Myocyte (in vitro differentiated cells): ENCODE measurements around the gene OR10J5. TPM values are rescaled to one million over a fixed set of nuclear protein-coding genes. Genes with fewer than 3 reads are reported as not detected.
"Not testable (repeated sequence)": the region's sequence is repeated elsewhere in the genome, so short reads cannot be mapped to it uniquely, and the experiment has no call there.

Source experiments
- DNase-seq: peaks from one replicate; pipeline ENCODE4 v3.0.0-alpha.2; 2012; ENCODE audit warnings: low read depth
- polyA plus RNA-seq: library from polyadenylated mRNA; unstranded; fragments of >200 nt; gene quantifications from one replicate; pipeline ENCODE4 v1.2.1, GENCODE V29; 2012; ENCODE audit warnings: missing spikeins
- total RNA-seq: library from RNA; depleted of rRNA; stranded (reverse); fragments of >200 nt; gene quantifications from 2 replicates; pipeline ENCODE4 v1.2.3, GENCODE V29; 2014

The OR10J5 gene
- total RNA-seq, result not detected in 2 replicates
- polyA plus RNA-seq, result not detected

- DNase-seq, result no peak
These were observed at the start of gene OR10J5 for GRCh38 chr1:159535907-159536306. TSS of gene OR10J5 (minus strand) at chr1:159536007. CDS start at chr1:159536007, 0 bp downstream.

GRCh38 chr1:159584536-159584935, 48.7 kb upstream of the OR10J5 start:
- DNase-seq, result no peak

- no peak for DNase-seq
These were observed 45.6 kb upstream of the OR10J5 start for GRCh38 chr1:159581422-159581821.

- no peak for DNase-seq
These were observed 44.5 kb upstream of the OR10J5 start for GRCh38 chr1:159580340-159580739.

DNA sequence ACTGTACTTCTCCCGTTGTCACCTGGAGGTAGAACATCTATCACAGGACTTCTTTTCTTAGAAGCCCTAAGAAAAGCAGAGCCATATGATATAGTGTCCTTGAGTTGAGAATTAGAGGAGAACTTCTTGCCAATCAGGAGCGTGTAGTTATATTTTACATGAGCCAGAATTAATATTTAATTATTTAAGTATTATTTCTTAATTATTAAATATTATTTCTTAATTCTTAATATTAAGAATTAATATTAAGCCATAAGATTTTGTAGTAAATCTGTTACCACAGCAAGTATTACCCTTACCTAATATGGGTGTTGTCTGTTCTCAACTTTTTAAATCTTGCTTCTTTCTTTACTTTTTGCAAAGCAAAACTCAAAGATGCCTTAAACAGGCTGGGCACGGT, 41.6 kb upstream of the OR10J5 start:
- no peak for DNase-seq

GRCh38 chr1:159562680-159563079, 26.9 kb upstream of the OR10J5 start:
- no peak for DNase-seq

DNA sequence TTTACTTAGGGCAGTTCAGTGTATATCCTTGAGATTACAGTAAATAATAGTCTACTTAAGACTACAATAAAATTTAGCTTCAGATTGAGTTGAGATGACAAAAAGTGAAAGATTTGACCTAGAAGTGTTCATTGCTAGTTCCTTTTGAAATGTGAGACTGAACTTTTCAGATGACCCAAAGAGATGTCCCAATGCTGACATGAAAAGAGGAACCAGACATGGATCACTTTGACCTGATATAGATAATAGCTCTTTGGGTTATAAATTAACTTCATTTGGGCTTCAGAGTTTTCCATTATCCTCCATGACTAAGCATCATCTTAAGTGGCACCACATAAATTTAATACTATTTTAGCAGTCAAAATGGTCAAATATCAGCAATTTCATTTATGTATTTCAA, 25.7 kb upstream of the OR10J5 start:
- no peak for DNase-seq

DNA sequence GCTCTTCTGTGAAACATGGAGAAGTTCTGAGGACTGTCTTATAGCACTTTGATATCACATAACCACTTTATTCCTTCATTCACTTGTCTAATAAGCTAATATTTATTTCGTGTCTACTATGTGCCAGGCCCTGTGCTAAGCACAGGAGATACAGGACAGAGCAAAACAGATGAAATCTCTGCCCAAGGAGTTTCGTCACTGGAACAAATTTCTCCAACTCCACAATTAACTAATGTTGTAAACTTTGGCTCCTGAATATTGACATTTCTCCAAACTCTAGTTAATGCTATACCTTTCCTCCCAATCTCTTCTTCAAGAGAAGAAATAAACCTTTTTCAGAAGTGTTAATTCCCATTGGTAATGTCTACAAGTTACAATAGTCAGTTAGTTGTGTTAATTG, 24.8 kb upstream of the OR10J5 start:
- no peak for DNase-seq

- DNase-seq, result no peak
These were observed 21.1 kb upstream of the OR10J5 start for GRCh38 chr1:159556931-159557369.

GRCh38 chr1:159554696-159555095, 18.9 kb upstream of the OR10J5 start:
- DNase-seq, result no peak

- DNase-seq, result no peak
These were observed 18.5 kb upstream of the OR10J5 start for GRCh38 chr1:159554261-159554660.

DNA sequence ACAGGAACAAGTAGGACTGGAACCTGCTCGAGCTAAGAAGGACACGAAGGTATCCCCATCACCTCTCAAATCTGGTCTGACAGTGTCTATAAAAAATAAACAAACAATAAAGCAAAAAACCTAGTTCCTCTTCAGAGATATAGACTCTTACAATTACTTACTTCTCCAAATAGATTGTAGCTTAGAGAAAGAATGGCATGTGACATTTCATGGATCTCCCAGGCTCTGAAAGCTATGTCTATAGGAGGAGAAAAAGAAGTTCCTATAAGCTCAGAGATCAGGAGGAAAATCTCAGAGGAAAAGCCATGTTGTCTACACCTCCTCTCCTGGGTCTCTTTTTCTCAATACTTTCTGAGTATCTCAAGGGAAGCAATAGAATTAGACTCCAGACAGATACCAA, 12.3 kb upstream of the OR10J5 start:
- no peak for DNase-seq

DNA sequence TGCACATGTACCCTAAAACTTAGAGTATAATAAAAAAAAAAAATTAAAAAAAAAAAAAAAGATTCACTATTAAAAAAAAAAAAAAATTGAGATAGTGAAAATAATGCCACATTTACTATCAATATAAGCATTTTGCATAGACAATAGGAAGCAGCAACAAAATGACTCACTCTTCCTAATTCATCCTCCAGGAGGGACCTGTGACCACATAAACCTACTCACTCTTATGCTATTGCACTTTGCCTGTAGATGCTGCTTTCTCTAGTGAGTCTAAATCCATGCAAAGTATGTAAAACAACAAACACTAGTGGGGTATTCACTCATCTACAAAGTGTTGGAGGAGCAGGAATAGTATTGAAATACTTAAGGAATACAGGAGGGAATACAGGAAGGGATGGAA, 2.9 kb downstream of the OR10J5 start:
- no peak for DNase-seq

DNA sequence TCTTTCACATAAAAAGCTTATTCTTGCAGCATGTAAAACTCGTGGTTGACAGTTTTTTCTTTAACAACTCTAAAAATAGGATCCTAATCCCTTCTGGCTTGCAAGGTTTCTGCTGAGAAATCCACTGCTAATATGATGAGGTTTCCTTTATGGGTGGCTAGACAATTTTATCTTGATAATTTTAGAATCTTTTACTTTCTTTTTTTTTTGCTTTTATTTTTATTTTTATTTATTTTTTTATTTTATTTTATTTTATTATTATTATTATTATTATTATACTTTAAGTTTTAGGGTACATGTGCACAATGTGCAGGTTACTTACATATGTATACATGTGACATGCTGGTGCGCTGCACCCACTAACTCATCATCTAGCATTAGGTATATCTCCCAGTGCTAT, 11.0 kb downstream of the OR10J5 start:
- not testable (repeated sequence) for DNase-seq

DNA sequence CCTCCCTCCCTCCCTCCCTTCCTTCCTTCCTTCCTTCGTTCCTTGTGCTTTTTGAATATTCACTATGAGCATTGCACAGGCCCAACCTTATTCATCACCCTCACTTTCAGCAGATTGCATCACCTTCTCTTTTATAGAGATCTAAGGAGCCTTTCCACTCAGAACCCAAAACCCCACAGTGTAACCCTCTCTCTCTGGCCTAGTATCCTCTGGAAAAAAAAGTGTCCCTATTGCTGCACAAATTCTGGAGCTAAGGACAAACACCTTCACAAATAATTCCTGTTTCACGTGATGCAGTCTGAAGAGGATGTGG, 25.6 kb downstream of the OR10J5 start:
- DNase-seq, result no peak

- no peak for DNase-seq
These were observed 26.2 kb downstream of the OR10J5 start for GRCh38 chr1:159509440-159510228.

DNA sequence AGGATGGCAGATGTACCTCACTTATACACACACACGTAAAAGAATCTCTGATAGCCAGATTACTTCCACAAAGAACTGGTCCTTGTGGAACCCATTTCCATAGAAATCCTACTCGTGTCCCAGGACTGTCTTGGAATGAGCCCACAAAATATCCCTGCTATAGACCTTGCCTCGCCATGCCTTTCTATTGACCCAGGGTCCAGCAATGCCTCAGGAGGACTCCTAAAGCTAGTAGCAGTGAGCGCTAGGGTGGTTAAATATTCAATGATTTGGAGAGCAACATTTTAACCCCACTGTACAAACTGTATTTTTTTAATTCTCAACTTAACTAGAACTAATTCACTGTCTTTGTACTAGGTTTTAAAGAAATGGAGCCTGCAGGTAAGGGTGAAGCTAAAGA, 26.9 kb downstream of the OR10J5 start:
- no peak for DNase-seq

DNA sequence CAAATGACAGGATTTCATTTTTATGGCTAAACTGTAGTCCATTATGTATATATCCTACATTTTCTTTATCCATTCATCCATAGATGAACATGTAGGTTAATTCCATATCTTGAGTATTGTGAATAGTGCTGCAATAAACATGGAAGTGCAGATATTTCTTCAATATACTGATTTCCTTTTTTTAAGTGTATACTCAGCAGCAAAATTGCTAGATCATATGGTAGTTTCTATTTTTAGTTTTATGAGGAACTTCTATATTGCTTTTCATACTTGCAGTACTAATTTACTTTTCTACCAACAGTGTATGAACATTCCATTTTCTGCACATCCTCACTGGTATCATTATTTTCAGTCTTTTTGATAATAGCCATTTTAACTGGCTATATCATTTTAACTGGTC, 30.1 kb downstream of the OR10J5 start:
- no peak for DNase-seq

DNA sequence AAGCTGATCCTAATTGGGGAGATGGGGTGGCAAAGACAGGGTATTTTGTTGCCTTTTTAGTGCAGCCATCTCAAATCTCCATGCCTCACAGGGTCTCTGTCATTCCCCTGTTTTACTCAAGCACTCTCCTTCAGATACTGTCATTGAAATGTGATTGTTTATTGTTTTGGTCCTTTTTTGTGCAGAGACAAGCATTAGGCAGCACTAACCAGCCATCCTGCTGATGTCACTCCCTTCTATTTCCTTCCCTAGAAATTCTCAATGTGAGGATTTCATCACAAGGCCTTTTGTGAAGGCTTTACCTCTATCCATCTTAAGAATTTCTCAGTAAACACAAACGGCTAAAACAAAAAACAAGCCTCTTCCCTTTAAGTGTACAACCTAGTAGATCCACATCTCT, 34.7 kb downstream of the OR10J5 start:
- no peak for DNase-seq

DNA sequence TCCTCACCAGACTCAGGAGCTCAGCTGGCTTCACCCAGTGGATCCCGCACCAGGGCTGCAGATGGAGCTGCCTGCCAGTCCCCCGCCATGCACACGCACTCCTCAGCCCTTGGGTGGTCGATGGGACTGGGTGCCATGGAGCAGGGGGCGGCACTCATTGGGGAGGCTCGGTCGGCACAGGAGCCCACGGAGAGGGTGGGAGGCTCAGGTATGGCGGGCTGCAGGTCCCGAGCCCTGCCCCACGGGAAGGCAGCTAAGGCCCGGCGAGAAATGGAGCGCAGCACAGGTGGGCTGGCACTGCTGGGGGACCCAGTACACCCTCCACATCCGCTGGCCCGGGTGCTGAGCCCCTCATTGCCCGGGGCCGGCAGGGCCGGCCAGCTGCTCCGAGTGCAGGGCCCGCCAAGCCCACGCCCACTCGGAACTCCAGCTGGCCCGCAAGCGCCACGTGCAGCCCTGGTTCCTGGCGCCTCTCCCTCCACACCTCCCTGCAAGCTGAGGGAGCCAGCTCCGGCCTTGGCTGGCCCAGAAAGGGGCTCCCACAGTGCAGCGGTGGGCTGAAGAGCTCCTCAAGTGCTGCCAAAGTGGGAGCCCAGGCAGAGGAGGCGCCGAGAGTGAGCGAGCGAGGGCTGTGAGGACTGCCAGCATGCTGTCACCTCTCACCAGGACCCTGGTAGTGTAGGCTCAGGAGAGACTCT, 41.1 kb downstream of the OR10J5 start:
- DNase-seq, result not testable (repeated sequence)

DNA sequence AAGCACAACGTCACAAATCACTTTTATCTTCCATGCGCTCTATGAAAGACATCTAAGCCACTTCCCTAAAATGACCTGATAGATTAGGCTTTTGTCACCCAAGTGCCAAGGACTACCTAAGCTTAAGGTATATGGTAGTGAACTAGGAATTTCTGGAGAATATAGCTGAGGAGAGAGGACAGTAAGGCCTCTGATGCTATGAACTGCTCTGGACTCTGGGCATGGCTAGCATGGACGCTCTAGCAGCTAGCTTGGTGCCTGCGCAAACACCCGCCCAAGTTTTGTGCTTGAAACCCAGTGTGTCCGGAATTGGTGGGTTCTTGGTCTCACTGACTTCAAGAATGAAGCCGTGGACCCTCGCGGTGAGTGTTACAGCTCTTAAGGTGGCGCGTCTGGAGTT, 42.5 kb downstream of the OR10J5 start:
- DNase-seq, result no peak

DNA sequence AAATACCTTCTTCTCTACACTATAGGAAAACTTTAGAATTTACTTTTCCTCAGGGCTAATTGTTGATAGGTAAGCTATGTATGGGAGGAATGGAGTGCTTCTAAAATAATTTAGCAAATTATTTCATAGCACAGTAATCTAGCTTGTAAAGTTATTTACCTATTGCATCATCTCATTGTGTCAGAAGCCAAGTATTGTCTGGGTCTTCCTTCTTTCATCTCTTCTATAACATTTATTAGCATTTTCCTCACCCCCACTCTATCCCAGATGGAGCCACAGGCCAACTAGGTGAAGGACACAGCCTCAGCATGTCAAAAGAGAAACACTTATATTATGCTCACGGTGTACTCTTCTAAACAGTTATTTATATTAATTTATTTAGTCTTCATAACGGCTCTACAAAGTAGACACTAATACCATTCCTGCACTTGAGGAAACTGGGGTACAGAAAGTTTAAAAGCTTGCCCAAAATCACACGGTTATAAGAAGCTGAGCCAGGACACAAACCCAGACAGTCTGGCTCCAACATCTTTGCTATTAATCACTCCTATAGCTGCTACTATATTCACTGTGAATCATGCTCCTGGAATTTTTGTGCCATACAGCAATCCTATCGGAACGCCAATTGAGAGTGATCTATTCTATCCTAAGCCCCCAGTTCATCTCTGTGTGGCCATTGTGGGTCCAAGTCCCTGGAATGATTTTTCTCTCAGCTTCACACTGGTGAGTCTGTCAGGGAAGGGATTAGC, 43.1 kb downstream of the OR10J5 start:
- no peak for DNase-seq
